Cerebellar cortex (tissue), 1 donor: Measurements from ENCODE around the gene LARGE1.

Experiments used
- DNase-seq: peaks from one replicate; pipeline ENCODE4 v3.0.0-alpha.2; 2015; ENCODE audit warnings: low spot score

The LARGE1 gene

DNA sequence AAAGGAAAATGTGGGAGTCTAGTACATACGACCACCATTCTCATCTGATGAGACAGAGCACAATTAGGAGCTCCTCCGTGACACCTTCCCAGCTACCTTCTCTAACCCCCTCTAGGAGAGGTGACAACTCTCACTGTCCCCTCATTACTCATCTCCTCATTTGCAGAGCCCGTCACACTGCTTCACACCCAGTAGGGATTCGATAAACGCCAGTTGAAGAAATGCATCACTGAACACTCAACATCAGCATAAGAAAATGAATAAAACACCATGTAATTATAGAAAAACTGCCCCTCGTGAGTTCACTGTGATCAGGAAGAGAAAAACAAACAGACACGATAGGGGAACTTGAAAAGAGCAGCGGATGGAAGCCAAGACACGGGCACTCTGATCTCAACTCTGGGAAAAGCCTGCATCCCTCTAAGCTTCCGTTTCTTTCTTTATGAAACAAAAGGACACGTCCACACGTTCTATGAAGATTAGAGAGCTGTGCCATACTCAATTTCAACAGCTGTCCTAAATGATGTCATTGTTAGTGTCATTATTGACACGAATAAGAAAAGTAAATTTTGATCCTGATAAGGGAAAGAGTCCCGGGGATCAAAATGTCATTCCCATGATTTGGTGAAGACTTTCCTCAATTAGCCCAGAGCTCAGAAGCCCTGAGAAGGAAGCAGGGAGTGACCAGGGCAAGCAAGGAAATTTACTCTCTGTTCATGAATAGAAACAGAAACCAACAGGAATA, 356.9 kb downstream of the LARGE1 start:
- DNase-seq = no peak

DNA sequence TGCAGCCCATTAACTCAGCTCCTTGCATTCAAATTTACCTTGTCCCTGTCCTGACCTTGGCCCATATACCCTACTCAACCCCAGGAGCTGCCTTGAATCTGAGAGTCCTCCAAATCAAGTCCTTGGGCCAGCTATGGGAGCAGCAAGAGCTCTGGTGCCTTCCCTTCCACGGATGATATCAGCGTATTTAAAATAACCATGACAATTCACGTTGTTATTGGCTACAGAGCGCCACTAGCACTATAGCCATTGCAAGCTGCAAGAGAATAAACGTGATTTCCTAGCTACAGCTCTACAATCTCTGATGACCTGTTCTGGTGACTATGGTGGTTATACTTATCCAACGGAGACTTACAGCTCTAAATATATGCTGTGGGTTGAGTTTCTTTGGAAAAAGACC, 357.8 kb downstream of the LARGE1 start:
- DNase-seq = no peak

DNA sequence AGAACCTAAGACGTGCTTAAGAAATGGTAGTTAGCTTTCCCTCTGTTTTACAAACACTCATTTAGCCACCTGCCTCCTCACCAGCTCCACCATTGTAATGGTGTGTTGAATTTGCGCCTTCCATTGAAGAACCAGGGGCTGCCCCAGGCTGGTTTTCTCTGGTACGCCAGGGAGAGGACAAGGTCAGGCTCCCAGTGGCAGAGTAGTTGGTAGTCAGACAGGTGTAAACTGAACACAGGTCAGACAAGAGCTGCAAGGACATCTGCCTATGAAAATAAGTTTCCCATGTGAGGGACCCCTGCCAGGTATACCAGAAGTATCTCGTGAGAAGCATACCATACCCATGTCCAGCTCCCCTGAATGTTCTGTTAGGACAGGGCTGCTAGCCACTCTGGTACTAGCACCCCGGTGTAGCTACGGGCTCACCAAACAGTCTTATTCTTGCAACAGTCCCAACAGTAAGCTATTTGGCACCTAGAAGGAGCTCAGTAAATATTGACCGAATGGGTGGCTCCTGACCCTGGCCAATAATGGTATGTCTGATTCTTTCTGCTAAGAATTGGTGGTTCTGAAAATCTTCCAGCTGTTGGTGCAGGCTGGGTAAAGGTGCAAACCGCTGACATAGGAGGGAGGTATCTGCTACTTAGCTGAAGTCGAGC, 359.0 kb downstream of the LARGE1 start:
- DNase-seq = no peak

DNA sequence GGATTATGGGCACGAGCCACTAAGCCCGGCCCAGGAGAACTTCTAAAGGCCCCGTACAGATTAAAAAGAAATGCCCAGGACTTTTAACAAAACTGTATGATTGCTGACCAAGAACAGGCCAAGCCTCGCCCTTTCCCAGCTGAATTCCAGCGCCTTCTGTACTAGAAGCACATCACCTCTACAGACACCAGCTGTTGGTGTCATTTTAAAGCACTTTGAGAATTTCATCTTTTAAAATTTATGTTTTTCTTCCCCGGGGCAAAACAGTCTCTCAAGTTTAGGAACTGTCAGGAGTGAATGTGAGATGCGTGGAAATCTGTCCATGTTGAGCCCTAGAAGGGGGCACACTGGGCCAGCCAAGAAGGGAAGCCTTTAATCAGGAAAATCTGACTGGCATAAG, 362.4 kb downstream of the LARGE1 start:
- no peak for DNase-seq

DNA sequence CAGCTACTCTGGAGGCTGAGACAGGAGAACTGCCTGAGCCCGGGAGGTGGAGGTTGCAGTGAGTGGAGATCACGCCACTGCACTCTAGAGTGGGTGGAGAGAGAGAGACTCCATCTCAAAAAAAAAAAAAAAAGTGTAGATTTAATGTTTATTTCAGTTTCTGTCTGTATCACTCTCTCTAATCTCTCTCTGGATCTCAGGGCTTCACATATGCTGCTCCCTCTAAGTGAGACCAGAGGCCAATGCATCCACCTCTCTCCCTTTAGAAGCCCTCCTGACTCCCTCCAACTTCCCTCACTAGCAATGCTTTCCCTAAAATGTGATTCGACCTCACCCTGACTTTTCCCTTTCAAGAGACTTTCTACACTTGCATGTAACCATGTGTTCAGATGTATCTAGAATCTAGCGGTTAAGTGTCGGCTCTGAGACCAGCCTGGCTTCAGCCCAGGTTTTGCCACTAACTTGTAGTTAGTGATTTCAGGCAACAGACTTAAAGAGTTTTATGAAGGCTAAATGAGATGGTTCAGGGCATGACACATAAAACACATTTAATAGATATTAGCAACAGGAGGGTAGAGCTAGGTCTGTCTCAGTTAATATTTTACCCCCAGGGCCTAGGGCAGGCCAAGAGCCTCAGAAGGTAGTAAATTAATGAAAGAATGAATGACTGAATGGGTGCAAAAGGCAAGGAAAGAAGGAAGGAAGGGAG, 364.3 kb downstream of the LARGE1 start:
- DNase-seq = no peak

DNA sequence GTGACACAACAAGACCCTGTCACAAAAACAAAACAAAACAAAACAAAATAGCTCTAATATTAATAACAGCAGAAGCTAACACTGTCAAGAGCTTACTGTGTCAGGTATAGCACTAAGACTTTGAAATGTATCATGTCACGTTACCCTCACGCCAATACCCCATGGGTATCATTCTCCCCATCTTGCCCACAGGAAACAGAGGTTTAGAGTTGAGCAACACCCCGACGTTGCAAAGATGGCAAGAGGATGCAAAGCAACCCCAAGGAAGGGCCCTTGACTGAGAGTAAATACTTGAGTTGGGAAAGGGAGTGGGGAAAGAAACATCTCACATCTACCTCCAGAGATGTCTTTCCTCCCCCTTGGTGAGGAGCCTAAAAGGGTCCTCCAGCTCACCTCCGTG, 366.8 kb downstream of the LARGE1 start:
- DNase-seq = no peak

DNA sequence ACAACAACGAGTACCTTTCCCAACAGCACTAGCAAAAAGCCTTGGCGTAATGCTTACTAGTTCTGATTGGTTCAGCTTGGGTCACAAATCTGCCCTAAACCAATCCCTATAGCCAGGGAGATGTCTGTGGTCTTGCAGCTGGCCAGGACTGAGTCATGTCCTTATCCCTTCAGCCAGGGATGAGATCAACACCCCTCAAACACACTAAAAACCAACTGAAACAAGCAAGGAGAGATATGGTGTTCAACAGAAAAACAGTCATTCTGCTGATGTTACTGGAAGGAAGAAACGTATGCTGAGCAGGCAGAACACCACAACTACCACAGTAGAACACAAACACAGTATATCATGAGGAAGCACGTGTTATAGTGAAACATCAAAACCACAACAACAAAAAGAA, 375.6 kb downstream of the LARGE1 start:
- DNase-seq = no peak

DNA sequence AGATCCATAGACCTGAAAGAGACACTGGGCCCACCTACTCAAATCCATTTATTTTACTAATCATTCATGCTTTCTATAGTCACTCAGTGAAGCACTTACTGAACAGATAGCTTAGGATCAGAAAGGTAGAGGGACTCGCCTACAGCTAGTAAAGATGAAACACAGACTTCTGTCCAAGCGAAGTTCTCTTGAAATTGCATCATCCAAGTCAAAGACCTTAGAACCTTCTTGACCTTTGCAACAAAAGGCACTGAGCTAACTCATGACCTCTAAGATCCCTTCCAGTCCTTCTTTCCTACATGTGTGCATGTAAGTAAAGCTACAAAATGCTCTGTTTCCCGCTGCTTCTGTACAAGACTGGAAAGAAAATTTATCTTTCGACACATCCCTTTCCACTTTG, 377.6 kb downstream of the LARGE1 start:
- no peak for DNase-seq

DNA sequence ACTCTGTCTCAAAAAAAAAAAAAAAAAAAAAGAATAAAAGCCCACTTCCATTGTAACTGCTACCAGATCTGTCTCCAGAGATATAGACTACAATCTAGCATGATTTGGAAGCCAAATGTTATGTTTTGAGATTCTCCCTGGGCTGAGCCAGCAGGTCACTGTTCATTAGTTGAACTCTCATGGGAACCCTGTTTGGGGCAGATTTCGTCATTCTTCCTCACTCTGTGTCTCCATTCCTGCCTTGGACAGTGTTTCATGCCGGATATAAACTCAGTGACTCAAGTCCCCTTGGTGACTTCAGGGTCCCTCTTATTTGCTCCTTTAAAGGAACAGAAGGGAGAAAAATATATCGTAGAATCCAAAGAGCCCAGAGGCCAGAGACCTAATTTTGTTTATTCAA, 378.1 kb downstream of the LARGE1 start:
- DNase-seq = no peak

DNA sequence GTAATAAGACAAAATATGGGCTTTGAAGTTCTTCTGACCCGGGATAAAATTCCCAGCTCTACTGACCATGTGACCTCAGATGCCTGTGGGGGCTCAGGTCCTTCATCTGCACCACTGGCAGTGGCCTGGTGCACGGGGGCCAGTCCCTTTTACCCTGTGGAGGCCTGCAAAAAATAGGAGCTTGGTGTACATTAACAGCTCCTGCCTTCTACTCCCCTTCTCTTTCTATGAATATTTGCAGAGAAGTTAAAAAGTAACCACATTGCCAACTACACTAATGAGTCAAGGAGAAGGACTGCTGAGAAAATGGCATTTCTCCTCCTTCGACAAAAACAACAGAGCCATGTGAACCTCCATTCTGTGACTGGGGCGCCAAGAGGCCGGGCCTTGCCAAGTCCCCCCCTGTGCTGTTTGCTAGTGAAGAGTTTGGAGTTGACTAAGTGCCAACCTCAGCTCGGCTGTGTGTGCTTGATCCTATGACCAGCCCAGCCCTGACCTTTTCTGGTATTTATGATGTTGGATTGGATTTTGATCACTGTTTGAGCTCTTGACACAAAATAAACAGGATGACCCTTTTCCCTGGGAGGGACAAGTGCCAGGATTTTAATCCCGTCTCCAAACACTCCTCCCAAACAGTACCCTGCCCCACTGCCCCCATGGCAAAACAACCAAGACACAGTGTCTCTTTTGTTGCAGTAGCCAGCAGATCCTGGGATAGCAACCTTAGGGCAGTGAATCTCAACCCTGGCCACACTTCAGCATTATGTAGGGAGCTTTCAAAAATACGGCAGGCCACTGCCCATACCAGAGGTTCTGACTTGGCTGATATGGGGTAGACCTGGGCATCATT, 380.1 kb downstream of the LARGE1 start:
- peak; percentile 36 for DNase-seq

DNA sequence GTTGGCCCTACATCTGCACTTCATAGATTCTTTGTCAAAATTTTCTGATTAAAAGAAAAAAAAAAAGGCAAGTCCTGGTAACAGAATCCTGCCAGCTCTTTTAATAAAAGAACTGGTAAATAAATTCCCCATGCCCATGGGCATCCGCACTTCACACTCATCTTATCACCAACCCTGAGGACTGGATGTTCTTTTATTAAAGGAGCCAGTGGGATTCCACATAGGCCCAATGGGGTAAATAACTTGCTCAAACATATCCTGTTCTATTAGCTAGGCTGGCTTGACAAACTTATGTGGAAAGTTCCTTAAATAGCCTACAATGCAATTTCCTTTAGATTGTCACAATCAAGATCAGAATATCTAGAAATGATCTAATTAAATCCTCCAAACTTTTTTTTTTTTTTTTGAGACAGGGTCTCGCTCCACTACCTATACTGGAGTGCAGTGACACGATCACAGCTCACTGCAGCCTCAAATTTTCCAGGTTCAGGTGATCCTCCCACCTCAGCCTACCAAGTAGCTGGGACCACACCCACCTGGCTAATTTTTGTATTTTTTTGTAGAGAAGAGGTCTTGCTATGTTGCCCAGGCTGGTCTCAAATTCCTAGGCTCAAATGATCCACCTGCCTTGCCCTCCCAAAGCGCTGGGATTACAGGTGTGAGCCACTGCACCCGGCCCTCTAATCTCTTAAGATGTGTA, 380.9 kb downstream of the LARGE1 start:
- DNase-seq = no peak

DNA sequence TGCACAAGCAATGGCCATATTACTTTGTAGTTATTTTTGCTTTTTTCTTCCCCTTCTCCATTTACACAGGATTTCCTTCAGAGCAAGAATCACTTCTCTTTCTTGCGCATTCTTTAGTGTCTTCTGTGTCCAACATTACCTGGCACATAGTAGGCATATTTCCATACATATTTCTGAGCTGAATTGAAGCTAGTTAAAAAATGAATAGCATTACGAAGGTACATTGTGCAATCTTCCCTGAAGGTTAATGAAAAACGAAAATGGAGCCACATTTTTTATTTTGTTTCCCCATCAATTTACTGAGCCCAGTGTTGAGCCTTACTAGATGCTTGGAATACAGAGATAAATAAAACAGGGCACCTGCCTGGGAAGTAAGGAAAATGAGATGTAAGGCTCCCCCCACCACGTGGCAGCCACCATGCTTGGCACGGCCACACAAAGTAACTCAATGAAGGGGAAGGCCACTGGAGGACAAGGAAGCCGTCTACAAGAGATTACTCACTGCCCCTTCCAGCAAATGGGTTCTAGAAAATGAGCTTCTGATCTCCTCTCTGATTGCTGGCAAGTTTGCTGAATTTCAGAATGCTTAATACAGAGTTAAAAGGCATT, 381.9 kb downstream of the LARGE1 start:
- DNase-seq = no peak

DNA sequence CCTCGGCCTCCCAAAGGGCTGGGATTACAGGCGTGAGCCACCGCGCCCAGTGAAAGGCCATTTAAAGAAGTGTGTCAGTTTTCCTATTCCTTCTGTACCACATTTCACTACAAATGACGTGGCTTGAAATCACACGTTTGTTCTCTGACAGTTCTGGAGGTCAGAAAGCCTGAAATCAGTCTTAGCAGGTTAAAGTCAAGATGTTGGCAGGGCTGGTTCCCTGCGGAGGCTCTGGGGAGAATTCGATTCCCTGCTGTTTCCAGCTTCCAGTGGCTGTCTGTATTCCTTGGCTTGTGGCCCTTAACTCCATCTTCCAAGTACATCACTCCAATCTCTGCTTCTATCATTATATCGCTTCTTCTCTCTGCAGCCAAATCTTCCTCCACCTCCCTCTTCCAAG, 383.2 kb downstream of the LARGE1 start:
- DNase-seq = no peak

DNA sequence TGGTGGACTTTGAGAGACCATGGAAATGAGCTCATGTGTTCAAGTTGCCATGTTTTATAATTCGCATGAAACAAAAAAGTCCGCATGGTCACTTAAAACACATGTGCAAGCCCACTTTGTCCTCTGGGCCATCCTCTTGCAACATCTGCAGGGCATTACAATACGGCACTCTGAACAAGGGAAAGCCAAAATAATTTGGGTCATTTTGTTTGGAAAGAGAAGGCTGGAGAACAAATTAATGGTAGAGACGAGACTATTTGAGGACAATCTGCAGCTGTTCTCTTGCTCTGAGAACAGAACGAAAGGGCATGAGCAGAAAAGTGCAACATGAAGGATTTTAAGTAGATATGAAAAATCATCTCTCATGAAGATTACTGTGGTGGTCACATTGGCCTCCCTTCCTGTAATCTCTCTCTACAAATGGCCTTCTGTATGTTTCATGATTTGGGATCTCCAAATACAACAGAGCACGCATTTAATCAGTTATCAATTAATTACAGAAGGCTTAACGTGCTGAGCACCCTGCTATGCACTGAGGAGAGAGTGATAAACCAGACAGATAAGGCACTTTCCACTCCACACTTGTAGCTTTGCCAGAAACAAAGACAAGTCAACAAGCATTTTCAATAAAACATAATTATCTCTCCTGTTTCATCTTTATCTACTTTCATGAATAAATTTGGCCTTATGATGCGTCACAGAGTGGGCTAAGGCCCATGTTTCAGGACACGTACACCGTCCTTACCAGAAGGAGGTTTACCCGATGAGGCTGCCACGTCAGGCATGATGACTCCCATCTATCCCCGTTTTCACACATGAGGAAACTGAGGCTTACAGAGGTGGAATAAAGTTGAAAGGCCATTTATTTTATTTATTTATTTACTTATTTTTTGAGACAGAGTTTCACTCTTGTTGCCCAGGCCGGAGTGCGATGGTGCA, 384.1 kb downstream of the LARGE1 start:
- DNase-seq = no peak

DNA sequence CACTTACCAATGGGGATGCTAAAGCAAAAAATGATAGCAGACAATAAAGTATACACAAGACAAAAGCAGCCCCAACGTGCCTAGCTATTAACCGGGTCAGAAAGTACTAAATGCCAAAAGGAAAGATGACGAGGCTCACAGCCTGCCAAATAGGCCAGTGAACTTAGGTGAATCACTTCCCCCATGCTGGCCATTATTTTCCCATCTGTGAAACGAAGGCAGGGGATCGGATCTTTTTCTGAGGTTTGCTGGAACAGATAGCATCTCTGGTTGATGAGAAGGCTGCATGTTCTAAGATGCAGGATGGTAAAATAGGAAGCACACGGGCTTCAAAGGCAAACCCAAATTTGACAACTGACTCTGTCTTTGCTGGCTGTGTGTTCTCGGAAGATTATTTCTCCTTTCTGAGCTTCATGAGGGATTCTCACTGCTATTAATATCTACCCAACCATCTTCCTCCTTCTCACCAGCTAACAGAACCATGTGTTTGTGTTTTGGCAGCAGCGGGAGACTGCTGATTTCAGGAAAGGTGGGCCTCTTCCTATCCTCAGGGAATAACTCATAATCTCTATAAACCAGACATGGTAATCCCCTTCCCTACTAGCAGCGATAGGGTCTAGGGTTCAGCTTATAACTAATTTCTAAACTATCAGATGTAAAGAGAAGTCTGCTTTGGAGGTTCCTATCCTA, 390.7 kb downstream of the LARGE1 start:
- peak; percentile 39 for DNase-seq

DNA sequence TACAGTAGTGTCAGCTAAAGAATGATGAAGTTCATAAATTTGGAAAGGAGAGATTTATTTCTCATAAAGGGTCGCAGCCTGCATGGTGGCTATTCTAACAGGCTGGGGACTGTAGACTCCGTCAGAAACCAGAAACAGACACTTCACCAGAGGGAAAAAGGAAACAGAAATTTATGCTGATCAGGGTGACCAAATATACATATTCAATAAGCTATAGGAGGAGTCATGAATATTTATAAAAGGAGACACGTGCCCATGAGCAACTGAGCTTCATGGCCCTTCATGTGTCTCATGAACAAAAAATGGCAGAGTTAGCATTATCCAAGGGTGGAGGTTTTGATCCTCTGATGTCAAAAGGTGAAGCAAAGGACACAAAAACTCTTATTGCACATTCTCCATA, 392.1 kb downstream of the LARGE1 start:
- no peak for DNase-seq

DNA sequence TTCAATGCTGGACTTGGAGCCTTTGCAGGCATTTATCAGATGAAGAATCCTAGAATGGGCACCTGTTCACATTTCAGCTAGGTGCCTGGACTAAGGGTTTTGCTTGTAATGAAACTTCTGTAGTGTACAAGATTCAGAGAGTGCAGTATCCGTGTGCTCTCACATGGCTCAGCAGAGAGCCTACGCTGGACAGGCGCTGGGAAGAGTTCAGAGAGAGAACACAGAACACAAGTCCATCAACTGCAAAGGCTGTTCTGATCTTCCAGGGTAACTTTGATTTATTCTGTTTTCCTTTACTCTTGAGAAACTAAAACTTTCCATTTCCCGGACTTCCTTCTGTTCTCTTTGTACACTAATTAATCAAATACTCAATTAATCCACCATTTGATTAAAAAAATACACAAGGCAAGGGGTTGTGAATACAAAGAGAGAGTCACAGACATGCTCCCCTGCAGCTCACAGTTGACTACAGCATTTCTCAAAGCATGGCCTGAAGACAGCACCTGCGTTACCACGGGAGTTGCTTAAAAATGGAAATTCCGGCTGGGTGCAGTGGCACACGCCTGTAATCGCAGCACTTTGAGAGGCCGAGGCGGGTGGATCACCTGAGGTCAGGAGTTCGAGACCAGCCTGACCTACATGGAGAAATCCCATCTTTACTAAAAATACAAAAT, 393.7 kb downstream of the LARGE1 start:
- no peak for DNase-seq

DNA sequence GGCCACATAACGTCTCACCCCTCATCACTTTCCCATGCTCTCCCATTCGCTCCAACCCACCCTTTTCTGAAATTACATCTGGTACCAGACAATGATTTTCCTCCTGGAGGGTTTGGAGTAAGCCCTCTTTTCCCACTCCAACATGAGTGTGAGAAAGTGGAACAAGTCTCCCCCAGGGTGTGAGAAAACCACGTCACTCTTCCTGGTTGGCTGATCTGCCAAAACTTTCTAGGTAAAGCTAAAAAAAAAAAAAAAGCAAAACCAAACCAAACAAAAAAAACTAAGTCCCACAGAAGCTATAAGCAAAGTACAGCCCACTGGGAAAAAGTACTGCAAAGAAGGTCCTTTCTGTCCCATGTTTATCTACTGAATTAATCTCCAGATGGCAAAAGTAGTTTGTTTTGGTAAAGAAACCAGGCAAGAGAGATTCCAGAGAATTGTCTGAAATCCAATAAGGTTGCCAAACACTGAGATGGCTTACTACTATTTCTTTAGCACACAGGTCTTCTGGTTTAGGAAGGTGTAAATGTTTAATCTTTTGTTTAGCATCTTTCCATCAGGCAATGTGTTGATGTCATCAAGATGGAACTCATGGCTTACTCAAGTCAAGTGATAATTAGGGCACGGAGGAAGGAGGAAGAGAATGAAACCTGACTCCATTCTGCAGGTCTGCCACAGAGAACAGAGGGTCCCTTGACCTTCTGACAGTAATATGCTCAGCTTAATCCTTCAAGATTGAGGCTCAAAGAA, 395.6 kb downstream of the LARGE1 start:
- DNase-seq = no peak
